SK-N-SH treated with all-trans-retinoic acid at 6 μM for 48 hours (cell line): ENCODE measurements around the gene SPAG9.

Experiments used
- CREB5 ChIP-seq: fragments of 250-450 bp; sonication (Bioruptor Pico); IDR thresholded peaks from 2 replicates; pipeline ENCODE4 v1.5.1; 2020; ENCODE audit warnings: low read depth, mild to moderate bottlenecking, moderate library complexity
- OSR1 ChIP-seq: fragments of 250-450 bp; sonication (Bioruptor Pico); IDR thresholded peaks from 2 replicates; pipeline ENCODE4 v1.8.0; 2022; ENCODE audit warnings: moderate library complexity, mild to moderate bottlenecking, inconsistent platforms
- PATZ1 ChIP-seq: fragments of 250-450 bp; sonication (Bioruptor Pico); IDR thresholded peaks from 2 replicates; pipeline ENCODE4 v1.8.0; 2020; ENCODE audit warnings: mild to moderate bottlenecking, moderate library complexity, borderline replicate concordance
- PPARA ChIP-seq: fragments of 250-450 bp; sonication (Bioruptor Pico); IDR thresholded peaks from 2 replicates; pipeline ENCODE4 v1.5.0; 2020; ENCODE audit warnings: mild to moderate bottlenecking, borderline replicate concordance
- TOX ChIP-seq: fragments of 250-450 bp; sonication (Bioruptor Pico); IDR thresholded peaks from 2 replicates; pipeline ENCODE4 v1.8.0; 2021; ENCODE audit warnings: mild to moderate bottlenecking, moderate library complexity, borderline replicate concordance
- ZNF70 ChIP-seq: fragments of 450-650 bp; formaldehyde crosslinking; IDR thresholded peaks from 2 replicates; pipeline ENCODE4 v1.5.0; 2020; ENCODE audit warnings: mild to moderate bottlenecking, moderate library complexity

GRCh38 chr17:50949989-50950877 lies 170.4 kb downstream of the SPAG9 start:
- TF ChIP-seq PPARA (CRISPR knock-in tag) (no peak), ZNF70 (CRISPR knock-in tag) (no peak), CREB5 (CRISPR knock-in tag) (no peak), OSR1 (no peak), PATZ1 (no peak), TOX (CRISPR knock-in tag) (no peak)
